PC-9 (cell line): ENCODE data around the gene RNU2-1.
"Not testable (repeated sequence)": the region's sequence is repeated elsewhere in the genome, so short reads cannot be mapped to it uniquely, and the experiment has no call there.

Experiments used
- CTCF ChIP-seq: fragments of 200-600 bp; sonication (generic); conservative IDR thresholded peaks from 2 replicates; pipeline ENCODE4 v1.6.1; 2017; ENCODE audit warnings: mixed run types, antibody characterized with exemption, mild to moderate bottlenecking, moderate library complexity
- EZH2 ChIP-seq: fragments of 200-600 bp; sonication (generic); IDR thresholded peaks from 2 replicates; pipeline ENCODE4 v1.8.0; 2017; ENCODE audit warnings: antibody characterized with exemption, low read depth

- not testable (repeated sequence) for TF ChIP-seq CTCF, EZH2
Observed at GRCh38 chr17:43246456-43246855, 12.7 kb upstream of the RNU2-1 start.
